Thyroid gland (tissue), 4 donors: ENCODE results near the gene BAG3. TPM values are rescaled to one million over a fixed set of nuclear protein-coding genes. Genes with fewer than 3 reads are reported as not detected.

Experiments
- DNase-seq, 2 donors: peaks; one replicate each; pipeline ENCODE4 v3.0.0-alpha.2; 2019
- H3K27ac ChIP-seq, 3 donors: fragments of 200-600 bp; sonication (generic); 1 replicate in 2 of 3; 2 replicates in 1 of 3; pipeline ENCODE4 v1.5.1; 2016 to 2019; ENCODE audit warnings: mild to moderate bottlenecking in 1 of 3, moderate library complexity in 1 of 3
- H3K27me3 ChIP-seq: fragments of 200-600 bp; sonication (generic); one replicate; pipeline ENCODE4 v1.5.1; 2019
- H3K36me3 ChIP-seq, 2 donors: fragments of 200-600 bp; sonication (generic); one replicate each; pipeline ENCODE4 v1.5.1; 2016 to 2019
- H3K4me1 ChIP-seq, 2 donors: fragments of 200-600 bp; sonication (generic); one replicate each; pipeline ENCODE4 v1.5.1; 2017 to 2019
- H3K4me3 ChIP-seq, 3 donors: fragments of 200-600 bp; sonication (generic); replicated peaks in 1 of 3; 1 replicate in 2 of 3; 2 replicates in 1 of 3; pipeline ENCODE4 v1.5.1; 2016; ENCODE audit warnings: mild to moderate bottlenecking in 1 of 3
- H3K9me3 ChIP-seq: fragments of 200-600 bp; sonication (generic); one replicate; pipeline ENCODE4 v1.5.1; 2017
- POLR2A ChIP-seq, 2 donors: fragments of 450-650 bp; IDR thresholded peaks; one replicate each; pipeline ENCODE4 v1.6.1; 2017; ENCODE audit warnings: antibody characterized with exemption in 2 of 2, mild to moderate bottlenecking in 2 of 2, moderate library complexity in 1 of 2
- WGBS, 2 donors: methylation state at CpG; one replicate each; pipeline ENCODE4 v1.1.5; 2017; 5-methylcytosine and 5-hydroxymethylcytosine counted together
- intact Hi-C: fragments of 100-400 bp; cut with DNase I; formaldehyde crosslinking; loops from one replicate; pipeline ENCODE4 v1.15.1; 2023
- total RNA-seq, 4 donors: library from RNA; depleted of rRNA; stranded (reverse); fragments of >200 nt; gene quantifications; one replicate each; pipeline ENCODE4 v1.2.3, GENCODE V29; 2016
- TF ChIP-seq, protein P1 (sequence below), 6 experiments: fragments of 200-600 bp in 3 of 6; fragments of 450-650 bp in 3 of 6; sonication (generic) in 3 of 6; IDR thresholded peaks; one replicate each; pipeline ENCODE4 v1.5.1; 2016 to 2019; ENCODE audit warnings: antibody characterized with exemption in 6 of 6, mild to moderate bottlenecking in 2 of 6, inconsistent platforms in 1 of 6, moderate library complexity in 1 of 6

The BAG3 gene
- total RNA-seq, 4 donors from 2014 or later = 26.6 to 46.6 (median 38.0) TPM

DNA sequence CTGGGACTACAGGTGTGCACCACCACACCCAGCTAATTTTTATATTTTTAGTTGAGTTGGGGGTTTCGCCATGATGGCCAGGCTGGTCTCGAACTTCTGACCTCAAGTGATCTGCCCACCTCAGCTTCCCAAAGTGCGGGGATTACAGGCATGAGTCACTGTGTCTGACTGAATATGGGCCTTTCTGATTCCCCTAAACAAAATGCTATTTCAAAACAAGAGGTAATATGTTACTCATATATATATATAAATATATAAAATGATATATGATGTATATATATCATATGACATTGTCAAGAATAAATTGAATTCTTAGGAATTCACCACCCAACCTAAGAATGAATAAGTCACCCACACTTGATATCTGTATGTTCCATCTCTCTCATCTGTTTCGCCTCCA lies 41.7 kb upstream of the BAG3 start:
- H3K36me3 ChIP-seq = no peaks in the 10 kb centered on the region
- DNase-seq = no peak
- no peak overlapping the region for H3K4me3 ChIP-seq
- no peak for TF ChIP-seq POLR2A (IDR thresholded peaks at IDR 0.05)
- TF ChIP-seq, protein P1, sequence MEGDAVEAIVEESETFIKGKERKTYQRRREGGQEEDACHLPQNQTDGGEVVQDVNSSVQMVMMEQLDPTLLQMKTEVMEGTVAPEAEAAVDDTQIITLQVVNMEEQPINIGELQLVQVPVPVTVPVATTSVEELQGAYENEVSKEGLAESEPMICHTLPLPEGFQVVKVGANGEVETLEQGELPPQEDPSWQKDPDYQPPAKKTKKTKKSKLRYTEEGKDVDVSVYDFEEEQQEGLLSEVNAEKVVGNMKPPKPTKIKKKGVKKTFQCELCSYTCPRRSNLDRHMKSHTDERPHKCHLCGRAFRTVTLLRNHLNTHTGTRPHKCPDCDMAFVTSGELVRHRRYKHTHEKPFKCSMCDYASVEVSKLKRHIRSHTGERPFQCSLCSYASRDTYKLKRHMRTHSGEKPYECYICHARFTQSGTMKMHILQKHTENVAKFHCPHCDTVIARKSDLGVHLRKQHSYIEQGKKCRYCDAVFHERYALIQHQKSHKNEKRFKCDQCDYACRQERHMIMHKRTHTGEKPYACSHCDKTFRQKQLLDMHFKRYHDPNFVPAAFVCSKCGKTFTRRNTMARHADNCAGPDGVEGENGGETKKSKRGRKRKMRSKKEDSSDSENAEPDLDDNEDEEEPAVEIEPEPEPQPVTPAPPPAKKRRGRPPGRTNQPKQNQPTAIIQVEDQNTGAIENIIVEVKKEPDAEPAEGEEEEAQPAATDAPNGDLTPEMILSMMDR (IDR thresholded peaks at IDR 0.05) = no peak
- no peaks in the 10 kb centered on the region for H3K4me1 ChIP-seq
- no peak overlapping the region for H3K27ac ChIP-seq
- WGBS, 2 donors = 97% methylated on average over 4 of the region's 4 CpGs
- intact Hi-C loops = loop anchor here (10.0 kb wide), 2 partner anchors 75 to 255 kb away; no protein-coding TSS in a partner anchor
- H3K9me3 ChIP-seq = no peaks in the 10 kb centered on the region
- H3K27me3 ChIP-seq = no peaks in the 10 kb centered on the region

DNA sequence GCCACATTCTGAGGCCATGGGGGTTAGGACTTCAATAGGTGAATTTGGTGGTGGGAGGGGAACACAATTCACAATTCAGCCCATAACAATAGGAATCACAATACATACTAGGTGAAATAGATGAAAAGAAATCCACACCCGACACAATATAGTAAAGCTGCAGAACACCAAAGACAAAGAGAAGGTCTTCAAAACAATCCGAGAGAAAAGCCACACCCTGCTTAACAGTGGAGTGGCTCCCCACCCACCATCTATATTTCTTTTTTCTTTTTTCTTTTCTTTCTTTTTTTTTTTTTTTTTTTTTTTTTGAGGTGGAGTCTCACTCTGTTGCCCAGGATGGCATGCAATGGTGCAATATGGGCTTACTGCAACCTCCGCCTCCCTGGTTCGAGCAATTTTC lies 39.7 kb upstream of the BAG3 start:
- Histone ChIP-seq H3K27me3 (no peaks in the 10 kb centered on the region), H3K9me3 (no peaks in the 10 kb centered on the region), H3K27ac (no peak overlapping the region), H3K36me3 (no peaks in the 10 kb centered on the region), H3K4me3 (no peak overlapping the region), H3K4me1 (no peaks in the 10 kb centered on the region)
- intact Hi-C loops = no loop called here
- no peak for DNase-seq
- no peak for TF ChIP-seq POLR2A (IDR thresholded peaks at IDR 0.05)
- TF ChIP-seq, protein P1 (IDR thresholded peaks at IDR 0.05) = no peak
- WGBS, 2 donors = 83 to 87% methylated on average over 4 of the region's 4 CpGs

DNA sequence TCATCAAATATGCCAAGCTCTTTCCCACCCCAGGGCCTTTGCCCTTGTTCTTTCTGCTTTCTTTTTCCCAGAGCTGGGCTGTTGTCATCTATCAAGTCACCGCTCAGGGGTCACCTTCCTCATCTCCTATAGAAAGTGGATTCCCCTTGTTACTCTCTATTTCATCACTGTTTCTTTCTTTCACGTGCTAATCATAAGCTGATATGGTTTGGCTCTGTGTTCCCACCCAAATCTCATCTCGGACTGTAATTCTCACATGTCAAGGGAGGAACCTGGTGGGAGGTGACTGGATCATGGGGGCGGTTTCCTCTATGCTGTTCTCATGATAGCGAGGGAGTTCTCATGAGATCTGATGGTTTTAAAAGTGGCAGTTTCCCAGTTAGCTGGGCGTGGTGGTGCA lies 37.4 kb upstream of the BAG3 start:
- Histone ChIP-seq H3K4me1 (peaks cover 0 to 3% of the 10 kb centered on the region in 2 donors), H3K27me3 (no peaks in the 10 kb centered on the region), H3K9me3 (no peaks in the 10 kb centered on the region), H3K27ac (no peak overlapping the region), H3K4me3 (no peak overlapping the region), H3K36me3 (no peaks in the 10 kb centered on the region)
- no peak for TF ChIP-seq POLR2A (IDR thresholded peaks at IDR 0.05)
- TF ChIP-seq, protein P1 (IDR thresholded peaks at IDR 0.05) = no peak
- no peak for DNase-seq
- intact Hi-C loops = no loop called here
- WGBS, 2 donors = 91 to 93% methylated on average over 6 of the region's 6 CpGs

DNA sequence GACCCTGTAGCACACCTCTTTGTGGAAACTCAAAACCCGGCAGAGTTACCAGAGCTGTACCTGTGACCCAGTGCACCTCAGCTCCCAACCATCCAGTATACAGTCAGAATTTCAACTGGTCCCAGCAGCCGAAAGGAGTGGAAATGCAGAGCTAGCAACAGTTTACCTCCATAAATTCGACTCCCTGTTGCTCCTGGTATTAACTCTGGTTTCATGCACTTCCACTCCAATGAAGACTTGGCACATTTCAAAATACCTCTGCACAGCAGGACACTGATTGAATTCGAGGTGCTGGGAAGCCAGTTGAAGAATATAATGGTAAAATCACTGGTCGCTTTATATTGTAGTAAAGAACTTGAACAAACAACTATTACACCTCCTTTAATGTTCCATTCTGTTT lies 36.5 kb upstream of the BAG3 start:
- 86 to 91% methylated on average over 5 of the region's 5 CpGs for WGBS, 2 donors
- Histone ChIP-seq H3K4me3 (no peak overlapping the region), H3K4me1 (peaks cover 0 to 6% of the 10 kb centered on the region in 2 donors), H3K9me3 (no peaks in the 10 kb centered on the region), H3K36me3 (no peaks in the 10 kb centered on the region), H3K27ac (no peak overlapping the region), H3K27me3 (no peaks in the 10 kb centered on the region)
- intact Hi-C loops = no loop called here
- no peak for TF ChIP-seq POLR2A (IDR thresholded peaks at IDR 0.05)
- TF ChIP-seq, protein P1 (IDR thresholded peaks at IDR 0.05) = no peak
- DNase-seq = no peak

DNA sequence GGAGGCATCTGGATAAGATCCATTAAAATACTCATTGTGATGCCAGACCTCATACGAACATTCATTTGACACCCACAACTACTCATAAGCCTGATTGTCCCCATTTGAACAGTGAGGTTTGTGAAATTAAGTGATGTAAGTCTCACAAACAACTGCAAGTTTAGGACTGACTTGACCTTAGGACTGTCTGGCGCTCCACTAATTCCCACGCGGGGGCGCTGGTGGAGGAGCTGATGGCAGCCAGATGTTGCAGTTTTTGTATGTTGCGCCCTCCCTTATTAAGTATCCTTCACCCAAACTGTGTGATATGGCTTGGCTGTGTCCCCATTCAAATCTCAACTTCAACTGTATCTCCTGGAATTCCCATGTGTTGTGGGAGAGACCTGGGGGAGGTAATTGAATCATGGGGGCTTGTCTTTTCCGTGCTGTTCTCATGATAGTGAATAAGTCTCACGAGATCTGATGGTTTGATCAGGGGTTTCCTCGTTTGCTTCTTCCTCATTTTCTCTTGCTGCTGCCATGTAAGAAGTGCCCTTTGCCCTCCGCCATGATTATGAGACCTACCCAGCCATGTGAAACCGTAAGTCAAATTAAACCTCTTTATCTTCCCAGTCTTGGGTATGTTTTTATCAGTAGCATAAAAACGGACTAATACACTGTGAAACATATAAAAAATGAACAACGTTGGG lies 34.2 kb upstream of the BAG3 start:
- DNase-seq = peak in 1 of 2 donors; percentile 6
- TF ChIP-seq POLR2A (IDR thresholded peaks at IDR 0.05) = no peak
- TF ChIP-seq, protein P1 (IDR thresholded peaks at IDR 0.05) = peak in 1 of 6 experiments; percentile 15
- no peak overlapping the region for H3K27ac ChIP-seq

More for the DNA sequence above, 34.2 kb upstream of the BAG3 start:
- H3K4me3 ChIP-seq = no peak overlapping the region
- no peaks in the 10 kb centered on the region for H3K27me3 ChIP-seq
- H3K9me3 ChIP-seq = no peaks in the 10 kb centered on the region
- intact Hi-C loops = no loop called here
- no peaks in the 10 kb centered on the region for H3K36me3 ChIP-seq
- WGBS, 2 donors = 81 to 86% methylated on average over 13 of the region's 13 CpGs
- H3K4me1 ChIP-seq = peaks cover 0 to 6% of the 10 kb centered on the region in 2 donors
